HFFc6 (cell line): ENCODE measurements around the gene GLDC. TPM values are rescaled to one million over a fixed set of nuclear protein-coding genes. Genes with fewer than 3 reads are reported as not detected.

Experiments
- DNase-seq: peaks from one replicate; pipeline ENCODE4 v3.0.0-alpha.2; 2018
- H3K27ac Mint-ChIP-seq: 2 replicates; pipeline ENCODE4 v1.8.0; 2020; ENCODE audit warnings: mild to moderate bottlenecking, mixed read lengths
- H3K27me3 Mint-ChIP-seq: 2 replicates; pipeline ENCODE4 v1.8.0; 2021; ENCODE audit warnings: mild to moderate bottlenecking, moderate library complexity, mixed read lengths; ENCODE audit not compliant: insufficient read depth
- H3K36me3 Mint-ChIP-seq: 2 replicates; pipeline ENCODE4 v1.8.0; 2021; ENCODE audit warnings: low read depth, mixed read lengths
- H3K4me1 Mint-ChIP-seq: 2 replicates; pipeline ENCODE4 v1.8.0; 2020; ENCODE audit warnings: low read depth, mixed read lengths
- H3K4me3 Mint-ChIP-seq: 2 replicates; pipeline ENCODE4 v1.8.0; 2020; ENCODE audit warnings: mild to moderate bottlenecking, moderate library complexity, mixed read lengths
- H3K9me3 Mint-ChIP-seq: 2 replicates; pipeline ENCODE4 v1.8.0; 2020; ENCODE audit warnings: mild to moderate bottlenecking, mixed read lengths
- total RNA-seq, 6 experiments: library from RNA; stranded (reverse); fragmentation: NEBNext Ultra II Directional; extraction: Animal tissue kit (Norgen Biotek cat#: 25700); gene quantifications; 2 replicates in 1 of 6; 3 replicates in 5 of 6; pipeline ENCODE4 v1.2.3, GENCODE V29; 2021
- TF ChIP-seq, protein P1 (sequence below): fragments of 200-600 bp; sonication (generic); IDR thresholded peaks from 2 replicates; pipeline ENCODE4 v1.5.0; 2021; ENCODE audit warnings: antibody characterized with exemption, mild to moderate bottlenecking

Gene GLDC
- total RNA-seq, 6 experiments from 2014 or later: 0.12 to 0.41 (median 0.23) TPM

- Mint-ChIP-seq H3K4me3 (no peak overlapping the region), H3K36me3 (no peaks in the 10 kb centered on the region), H3K27ac (no peak overlapping the region), H3K9me3 (no peaks in the 10 kb centered on the region), H3K4me1 (no peaks in the 10 kb centered on the region), H3K27me3 (peaks cover 7% of the 10 kb centered on the region)
- peak; percentile 29 for DNase-seq
- TF ChIP-seq, protein P1, sequence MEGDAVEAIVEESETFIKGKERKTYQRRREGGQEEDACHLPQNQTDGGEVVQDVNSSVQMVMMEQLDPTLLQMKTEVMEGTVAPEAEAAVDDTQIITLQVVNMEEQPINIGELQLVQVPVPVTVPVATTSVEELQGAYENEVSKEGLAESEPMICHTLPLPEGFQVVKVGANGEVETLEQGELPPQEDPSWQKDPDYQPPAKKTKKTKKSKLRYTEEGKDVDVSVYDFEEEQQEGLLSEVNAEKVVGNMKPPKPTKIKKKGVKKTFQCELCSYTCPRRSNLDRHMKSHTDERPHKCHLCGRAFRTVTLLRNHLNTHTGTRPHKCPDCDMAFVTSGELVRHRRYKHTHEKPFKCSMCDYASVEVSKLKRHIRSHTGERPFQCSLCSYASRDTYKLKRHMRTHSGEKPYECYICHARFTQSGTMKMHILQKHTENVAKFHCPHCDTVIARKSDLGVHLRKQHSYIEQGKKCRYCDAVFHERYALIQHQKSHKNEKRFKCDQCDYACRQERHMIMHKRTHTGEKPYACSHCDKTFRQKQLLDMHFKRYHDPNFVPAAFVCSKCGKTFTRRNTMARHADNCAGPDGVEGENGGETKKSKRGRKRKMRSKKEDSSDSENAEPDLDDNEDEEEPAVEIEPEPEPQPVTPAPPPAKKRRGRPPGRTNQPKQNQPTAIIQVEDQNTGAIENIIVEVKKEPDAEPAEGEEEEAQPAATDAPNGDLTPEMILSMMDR: peak; percentile 80
Measured at GRCh38 chr9:6584881-6585597, 60.5 kb downstream of the GLDC start.

- Mint-ChIP-seq H3K27me3 (no peaks in the 10 kb centered on the region; the same call in 1 of the 2 replicates), H3K27ac (no peak overlapping the region)
Measured at GRCh38 chr9:6581253-6581652, 64.3 kb downstream of the GLDC start.

DNA sequence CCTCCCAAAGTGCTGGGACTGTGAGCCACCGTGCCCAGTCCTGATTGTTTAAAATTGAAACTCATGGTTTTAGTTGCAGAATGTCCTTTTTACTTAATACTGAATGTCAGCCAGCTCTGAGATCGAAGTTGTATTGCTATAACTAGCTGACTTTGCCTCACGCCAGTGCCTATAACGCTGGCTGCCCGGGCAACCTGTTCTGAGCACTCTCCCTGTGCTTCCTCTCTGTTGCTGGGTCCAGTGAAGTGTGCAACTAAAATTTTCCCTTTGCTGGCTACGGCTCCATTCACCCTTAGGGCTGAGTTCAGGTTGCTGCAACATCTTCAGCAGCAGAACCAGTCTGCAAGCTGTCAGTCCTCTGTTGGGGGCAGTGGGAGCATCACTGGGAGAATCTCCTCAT lies 65.9 kb downstream of the GLDC start:
- Mint-ChIP-seq H3K36me3 (no peaks in the 10 kb centered on the region), H3K9me3 (no peaks in the 10 kb centered on the region), H3K4me1 (no peaks in the 10 kb centered on the region), H3K27me3 (peaks cover 5% of the 10 kb centered on the region; the same call in 1 of the 2 replicates), H3K27ac (no peak overlapping the region), H3K4me3 (no peak overlapping the region)
- TF ChIP-seq, protein P1: no peak
- DNase-seq: no peak

More at GRCh38 chr9:6581253-6581652, 64.3 kb downstream of the GLDC start:
- Mint-ChIP-seq H3K36me3 (no peaks in the 10 kb centered on the region), H3K4me3 (no peak overlapping the region), H3K9me3 (no peaks in the 10 kb centered on the region), H3K4me1 (no peaks in the 10 kb centered on the region)
- TF ChIP-seq, protein P1: no peak
- DNase-seq: no peak

DNA sequence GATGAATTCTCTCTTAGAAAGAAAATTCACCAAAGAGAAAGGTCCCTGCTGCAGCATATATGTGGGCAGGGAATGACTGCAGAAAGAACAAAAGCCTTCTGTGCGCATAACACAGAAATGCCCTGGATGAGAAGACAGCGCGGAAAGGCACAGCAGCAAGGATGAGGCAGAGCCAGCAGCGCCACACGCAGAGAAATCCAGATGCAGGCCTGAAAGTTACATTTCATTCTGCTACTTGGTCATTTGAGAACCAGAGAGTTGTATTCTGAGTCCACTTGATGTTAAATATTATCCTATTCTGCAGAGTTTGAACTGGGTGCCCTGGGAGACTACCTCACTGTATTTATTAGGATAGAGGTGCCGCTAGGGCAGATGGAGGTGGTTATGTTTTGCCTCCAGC lies 68.5 kb downstream of the GLDC start:
- no peaks in the 10 kb centered on the region for H3K4me1 Mint-ChIP-seq
- no peak overlapping the region for H3K4me3 Mint-ChIP-seq
- no peaks in the 10 kb centered on the region for H3K9me3 Mint-ChIP-seq
- H3K27me3 Mint-ChIP-seq: peaks cover 7% of the 10 kb centered on the region
- no peak for DNase-seq
- no peaks in the 10 kb centered on the region for H3K36me3 Mint-ChIP-seq
- no peak overlapping the region for H3K27ac Mint-ChIP-seq
- TF ChIP-seq, protein P1: no peak

DNA sequence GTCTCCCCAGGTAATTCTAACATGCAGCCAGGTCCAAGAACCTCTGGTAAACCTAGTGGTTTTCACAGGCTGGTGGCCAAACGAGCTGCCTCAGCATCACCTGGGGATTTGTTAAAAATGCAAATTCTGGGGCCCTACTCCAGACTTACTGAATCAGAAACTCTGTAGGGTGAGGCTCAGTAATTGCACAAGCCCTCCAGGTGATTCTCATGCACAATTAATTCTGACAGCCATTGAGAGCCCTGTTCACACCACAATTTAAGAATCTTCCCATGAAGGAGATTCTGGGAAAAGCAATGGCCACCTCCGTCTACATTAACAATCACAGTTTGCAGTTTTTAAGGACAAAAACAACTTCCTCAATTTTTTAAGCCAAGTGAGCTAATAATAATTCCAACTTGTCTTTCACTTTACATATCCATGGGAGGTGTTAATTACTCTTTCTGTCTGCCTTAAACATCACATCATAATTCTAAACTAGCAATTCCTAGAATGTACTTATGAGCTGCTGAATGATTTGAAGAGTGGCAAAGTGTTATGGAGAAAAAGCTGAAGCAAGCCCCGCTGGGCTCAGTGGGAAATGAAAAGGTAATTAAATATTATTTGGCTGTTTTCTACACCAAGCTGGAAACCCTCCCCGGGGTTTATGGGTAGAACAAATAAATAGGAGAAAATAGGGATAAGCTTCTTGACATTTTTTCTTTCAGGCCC lies 70.0 kb downstream of the GLDC start:
- no peaks in the 10 kb centered on the region for H3K9me3 Mint-ChIP-seq
- TF ChIP-seq, protein P1: no peak
- no peak overlapping the region for H3K27ac Mint-ChIP-seq
- peaks cover 7% of the 10 kb centered on the region for H3K27me3 Mint-ChIP-seq
- no peaks in the 10 kb centered on the region for H3K36me3 Mint-ChIP-seq
- H3K4me1 Mint-ChIP-seq: no peaks in the 10 kb centered on the region
- DNase-seq: no peak
- H3K4me3 Mint-ChIP-seq: no peak overlapping the region
